DND-41 (cell line): Measurements from ENCODE around the gene CD79B.

Experiments used
- ATAC-seq: fragments of 200-7000 bp; cut with Tn5 transposase; 3 replicates; pipeline ENCODE4 v1.9.1; 2021; ENCODE audit warnings: low read depth; ENCODE audit not compliant: insufficient read depth
- DNase-seq: peaks from one replicate; pipeline ENCODE4 v3.0.0-alpha.2; 2020
- H2AFZ ChIP-seq: 2 replicates; pipeline ENCODE4 v1.6.0; 2012; ENCODE audit warnings: low read depth, low read length
- H3K27ac ChIP-seq: 2 replicates; pipeline ENCODE4 v1.5.1; 2012; ENCODE audit warnings: low read length, inconsistent platforms
- H3K27me3 ChIP-seq: fragments of 200-600 bp; sonication (generic); 2 replicates; pipeline ENCODE4 v1.6.0; 2012; ENCODE audit warnings: low read length, mild to moderate bottlenecking, inconsistent platforms; ENCODE audit not compliant: insufficient read depth, poor library complexity
- H3K36me3 ChIP-seq: 2 replicates; pipeline ENCODE4 v1.5.1; 2012; ENCODE audit warnings: low read length, inconsistent platforms; ENCODE audit not compliant: insufficient read depth
- H3K4me1 ChIP-seq: 2 replicates; pipeline ENCODE4 v1.5.1; 2012; ENCODE audit warnings: mild to moderate bottlenecking, low read length; ENCODE audit not compliant: insufficient read depth
- H3K4me2 ChIP-seq: 2 replicates; pipeline ENCODE4 v1.6.0; 2012; ENCODE audit warnings: mild to moderate bottlenecking, moderate library complexity, low read length, inconsistent platforms; ENCODE audit not compliant: insufficient read depth
- H3K4me3 ChIP-seq, 2 experiments: fragments of 200-600 bp in 1 of 2; shearing (Covaris generic) in 1 of 2; 2 replicates each; pipeline ENCODE4 v1.5.1; 2012 to 2016; ENCODE audit warnings: inconsistent platforms in 2 of 2, low read length in 2 of 2, mild to moderate bottlenecking in 2 of 2, low read depth in 1 of 2, moderate library complexity in 1 of 2
- H3K79me2 ChIP-seq: 2 replicates; pipeline ENCODE4 v1.6.0; 2012; ENCODE audit warnings: low read length, inconsistent platforms; ENCODE audit not compliant: insufficient read depth
- H3K9ac ChIP-seq: 2 replicates; pipeline ENCODE4 v1.6.0; 2012; ENCODE audit warnings: low read depth, mild to moderate bottlenecking, inconsistent platforms, low read length, moderate library complexity
- H3K9me3 ChIP-seq: 2 replicates; pipeline ENCODE4 v1.5.1; 2012; ENCODE audit warnings: low read length, moderate library complexity, mild to moderate bottlenecking, inconsistent platforms; ENCODE audit not compliant: insufficient read depth, severe bottlenecking
- H4K20me1 ChIP-seq: 2 replicates; pipeline ENCODE4 v1.6.0; 2012; ENCODE audit warnings: low read length; ENCODE audit not compliant: insufficient read depth
- EZH2 ChIP-seq: IDR thresholded peaks from 3 replicates; pipeline ENCODE4 v1.6.1; 2012; ENCODE audit warnings: borderline replicate concordance, low read depth, mild to moderate bottlenecking, moderate library complexity, low read length, inconsistent platforms; ENCODE audit not compliant: severe bottlenecking
- TF ChIP-seq, protein P1 (sequence below): IDR thresholded peaks from 2 replicates; pipeline ENCODE4 v1.5.1; 2012; ENCODE audit warnings: borderline replicate concordance, low read length, moderate library complexity, mild to moderate bottlenecking; ENCODE audit not compliant: poor library complexity, severe bottlenecking; ENCODE audit errors: extremely low read depth

The CD79B gene

DNA sequence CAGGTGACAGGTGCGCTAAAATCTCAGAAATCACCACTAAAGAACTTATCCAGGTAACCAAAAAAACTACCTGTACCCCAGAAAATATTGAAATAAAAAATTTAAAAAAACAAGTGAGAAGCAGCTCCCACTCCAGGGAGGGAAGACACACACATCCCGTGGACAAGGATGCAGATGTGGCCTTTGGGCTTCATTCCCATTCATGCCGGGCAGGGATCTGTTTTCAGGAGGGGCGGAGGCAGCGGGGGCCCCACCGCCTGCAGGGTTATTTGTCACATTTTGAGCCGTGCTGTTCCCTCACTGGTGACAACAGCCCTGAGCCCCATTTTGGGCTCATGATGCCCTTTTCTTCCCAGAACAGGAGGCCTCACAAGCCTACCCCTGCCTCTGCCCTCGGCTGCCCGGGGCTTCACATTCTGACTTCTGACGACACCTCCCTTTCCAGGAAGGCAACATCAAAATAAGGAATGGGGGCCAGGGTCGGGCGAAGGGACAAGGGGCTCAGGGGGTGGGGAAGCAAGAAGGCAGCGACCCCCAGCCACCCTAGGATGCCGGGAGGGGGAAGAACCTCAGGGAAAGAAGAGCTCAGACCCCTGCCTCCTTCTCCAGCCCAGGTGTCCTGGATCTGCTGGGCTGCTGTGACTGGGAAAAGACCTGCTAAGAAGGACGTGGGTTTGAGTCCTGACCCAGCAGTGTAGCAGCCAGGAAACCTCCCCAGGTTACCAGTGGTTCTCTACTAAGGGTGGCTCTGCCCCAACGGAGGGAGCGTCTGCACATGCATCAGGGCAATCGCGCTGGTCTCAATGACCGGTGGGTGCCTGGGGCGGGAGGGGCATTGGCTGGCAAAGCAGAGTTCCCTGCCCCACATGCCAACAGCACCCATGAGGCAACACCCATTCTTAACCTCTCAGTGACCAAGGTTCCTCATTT, 2.3 kb upstream of the CD79B start:
- H3K9ac ChIP-seq, result no peak overlapping the region
- no peaks in the 10 kb centered on the region for H3K27me3 ChIP-seq
- H3K4me1 ChIP-seq, result peaks cover 22% of the 10 kb centered on the region
- H3K79me2 ChIP-seq, result no peaks in the 10 kb centered on the region
- no peak for DNase-seq
- H2AFZ ChIP-seq, result no peak overlapping the region
- H4K20me1 ChIP-seq, result no peaks in the 10 kb centered on the region
- no peak overlapping the region for H3K4me3 ChIP-seq
- H3K9me3 ChIP-seq, result no peaks in the 10 kb centered on the region
- no peak for ATAC-seq
- no peaks in the 10 kb centered on the region for H3K36me3 ChIP-seq
- no peak overlapping the region for H3K4me2 ChIP-seq
- TF ChIP-seq, protein P1, sequence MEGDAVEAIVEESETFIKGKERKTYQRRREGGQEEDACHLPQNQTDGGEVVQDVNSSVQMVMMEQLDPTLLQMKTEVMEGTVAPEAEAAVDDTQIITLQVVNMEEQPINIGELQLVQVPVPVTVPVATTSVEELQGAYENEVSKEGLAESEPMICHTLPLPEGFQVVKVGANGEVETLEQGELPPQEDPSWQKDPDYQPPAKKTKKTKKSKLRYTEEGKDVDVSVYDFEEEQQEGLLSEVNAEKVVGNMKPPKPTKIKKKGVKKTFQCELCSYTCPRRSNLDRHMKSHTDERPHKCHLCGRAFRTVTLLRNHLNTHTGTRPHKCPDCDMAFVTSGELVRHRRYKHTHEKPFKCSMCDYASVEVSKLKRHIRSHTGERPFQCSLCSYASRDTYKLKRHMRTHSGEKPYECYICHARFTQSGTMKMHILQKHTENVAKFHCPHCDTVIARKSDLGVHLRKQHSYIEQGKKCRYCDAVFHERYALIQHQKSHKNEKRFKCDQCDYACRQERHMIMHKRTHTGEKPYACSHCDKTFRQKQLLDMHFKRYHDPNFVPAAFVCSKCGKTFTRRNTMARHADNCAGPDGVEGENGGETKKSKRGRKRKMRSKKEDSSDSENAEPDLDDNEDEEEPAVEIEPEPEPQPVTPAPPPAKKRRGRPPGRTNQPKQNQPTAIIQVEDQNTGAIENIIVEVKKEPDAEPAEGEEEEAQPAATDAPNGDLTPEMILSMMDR, result no peak
- no peak for TF ChIP-seq EZH2
- no peak overlapping the region for H3K27ac ChIP-seq

DNA sequence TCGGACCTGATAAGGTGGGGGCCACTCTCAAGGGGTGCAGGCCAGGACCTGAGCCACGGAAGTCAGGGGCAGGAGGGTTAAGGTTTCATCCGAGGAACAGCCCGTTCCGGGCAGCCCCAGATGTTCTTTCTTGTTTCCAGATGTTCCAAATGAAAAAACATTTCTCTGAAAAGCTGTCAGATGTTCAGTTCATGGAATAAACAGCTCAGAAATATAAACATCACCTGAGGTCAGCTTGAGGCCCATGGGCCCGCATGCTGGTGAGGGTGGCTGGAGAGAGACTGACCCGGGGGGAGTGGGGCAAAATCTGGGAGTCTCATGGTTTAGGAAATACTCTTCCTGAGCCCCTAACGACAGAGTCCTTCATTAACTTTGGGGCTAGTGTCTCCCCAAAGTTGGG, 1.5 kb upstream of the CD79B start:
- ATAC-seq (no peak), DNase-seq (no peak)
- TF ChIP-seq, protein P1, result no peak
- TF ChIP-seq EZH2, result no peak
- H3K9me3 ChIP-seq, result no peaks in the 10 kb centered on the region
- H3K4me1 ChIP-seq, result peaks cover 22% of the 10 kb centered on the region
- H3K27ac ChIP-seq, result no peak overlapping the region
- no peak overlapping the region for H3K9ac ChIP-seq
- no peak overlapping the region for H3K4me3 ChIP-seq
- no peaks in the 10 kb centered on the region for H3K79me2 ChIP-seq
- no peaks in the 10 kb centered on the region for H4K20me1 ChIP-seq
- no peaks in the 10 kb centered on the region for H3K27me3 ChIP-seq
- H2AFZ ChIP-seq, result no peak overlapping the region
- H3K36me3 ChIP-seq, result no peaks in the 10 kb centered on the region
- no peak overlapping the region for H3K4me2 ChIP-seq

DNA sequence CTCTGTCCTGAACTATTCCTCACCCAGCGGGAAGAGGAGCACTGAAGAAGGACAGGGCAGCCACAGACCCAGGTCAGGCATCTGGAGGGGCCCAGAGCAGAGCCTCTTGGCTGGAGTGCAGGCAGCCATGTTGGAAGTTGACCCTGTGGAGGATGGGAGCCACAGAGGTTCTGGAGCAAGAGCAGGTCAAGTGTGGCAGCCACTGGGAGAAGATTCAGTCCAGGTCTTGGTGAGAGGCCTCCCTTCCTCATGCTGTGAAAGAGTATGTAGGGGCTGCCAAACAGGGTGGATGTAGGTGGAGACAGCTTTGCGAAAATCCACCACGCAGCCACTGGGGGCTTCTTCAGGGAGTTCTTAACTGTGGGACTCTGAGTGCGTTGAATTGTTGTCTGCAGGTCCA, 590 bp upstream of the CD79B start:
- TF ChIP-seq EZH2, result no peak
- TF ChIP-seq, protein P1, result no peak
- no peak for DNase-seq
- H3K4me2 ChIP-seq, result peak overlapping the region; percentile 86
- H2AFZ ChIP-seq, result 0 out of 2 replicates have a peak overlapping the region, but pooled peaks have one; percentile 19
- H3K36me3 ChIP-seq, result no peaks in the 10 kb centered on the region
- H3K27ac ChIP-seq, result peak overlapping the region; percentile 61
- H3K9me3 ChIP-seq, result no peaks in the 10 kb centered on the region
- no peaks in the 10 kb centered on the region for H4K20me1 ChIP-seq
- H3K4me3 ChIP-seq, result peak overlapping the region in 1 of 2 experiments; percentile 62; a peak in 2 of 4 replicates
- H3K4me1 ChIP-seq, result peaks cover 22% of the 10 kb centered on the region
- no peak for ATAC-seq
- H3K27me3 ChIP-seq, result no peaks in the 10 kb centered on the region
- no peaks in the 10 kb centered on the region for H3K79me2 ChIP-seq
- peak overlapping the region; percentile 40 for H3K9ac ChIP-seq
